ENCODE data around the gene GNAT1. TPM values are rescaled to one million over a fixed set of nuclear protein-coding genes. Genes with fewer than 3 reads are reported as not detected.

GNAT1 gene
- total RNA-seq, 1 donor from 2014 or later, result not detected

DNA sequence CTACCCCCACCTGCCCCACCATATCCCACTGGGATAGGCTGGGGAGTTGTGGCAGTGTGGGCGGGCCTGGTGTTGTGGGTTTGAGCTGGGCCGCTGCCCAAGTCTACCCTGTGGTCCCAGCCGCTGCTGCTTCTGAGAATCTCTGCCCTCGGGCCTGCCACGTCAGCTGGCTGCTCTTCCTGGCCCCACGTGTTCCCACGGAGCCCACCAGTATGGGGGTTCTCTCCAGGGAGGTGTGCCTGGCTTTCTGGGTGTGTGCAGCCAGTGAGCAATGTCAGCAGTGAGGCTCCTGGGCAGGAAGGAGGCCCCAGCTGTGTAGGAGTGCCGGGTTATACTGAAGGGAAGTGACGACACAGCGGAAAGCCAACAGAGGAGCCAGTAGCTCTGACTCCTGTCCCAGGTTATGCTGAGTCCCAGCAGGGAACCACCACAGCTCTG, 55.1 kb downstream of the GNAT1 start:
- intact Hi-C loops (cut with micrococcal nuclease), result loop anchor here (1.0 kb wide), 5 partner anchors 8 to 52 kb away; no protein-coding TSS in a partner anchor
- TF ChIP-seq, protein P1, sequence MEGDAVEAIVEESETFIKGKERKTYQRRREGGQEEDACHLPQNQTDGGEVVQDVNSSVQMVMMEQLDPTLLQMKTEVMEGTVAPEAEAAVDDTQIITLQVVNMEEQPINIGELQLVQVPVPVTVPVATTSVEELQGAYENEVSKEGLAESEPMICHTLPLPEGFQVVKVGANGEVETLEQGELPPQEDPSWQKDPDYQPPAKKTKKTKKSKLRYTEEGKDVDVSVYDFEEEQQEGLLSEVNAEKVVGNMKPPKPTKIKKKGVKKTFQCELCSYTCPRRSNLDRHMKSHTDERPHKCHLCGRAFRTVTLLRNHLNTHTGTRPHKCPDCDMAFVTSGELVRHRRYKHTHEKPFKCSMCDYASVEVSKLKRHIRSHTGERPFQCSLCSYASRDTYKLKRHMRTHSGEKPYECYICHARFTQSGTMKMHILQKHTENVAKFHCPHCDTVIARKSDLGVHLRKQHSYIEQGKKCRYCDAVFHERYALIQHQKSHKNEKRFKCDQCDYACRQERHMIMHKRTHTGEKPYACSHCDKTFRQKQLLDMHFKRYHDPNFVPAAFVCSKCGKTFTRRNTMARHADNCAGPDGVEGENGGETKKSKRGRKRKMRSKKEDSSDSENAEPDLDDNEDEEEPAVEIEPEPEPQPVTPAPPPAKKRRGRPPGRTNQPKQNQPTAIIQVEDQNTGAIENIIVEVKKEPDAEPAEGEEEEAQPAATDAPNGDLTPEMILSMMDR (IDR thresholded peaks at IDR 0.05), result no peak
- ATAC-seq (ENCODE audit: low read depth) (peak; percentile 35), DNase-seq (no peak)
- ChIA-PET CTCF (interaction anchor here (0.5 to 5.2 kb wide), 13 partner anchors 9 to 458 kb away, joined by 3 to 104 read pairs (median 4); partner anchors contain the start of gene GNAI2), POLR2A (interaction anchor here (0.6 to 4.6 kb wide), 7 partner anchors 10 to 52 kb away, joined by 3 to 49 read pairs (median 4); partner anchors contain the start of gene GNAI2)
- peaks cover 26% of the 10 kb centered on the region for H3K36me3 Mint-ChIP-seq (ENCODE audit: low read depth)
- H3K4me1 Mint-ChIP-seq, result peaks cover 88% of the 10 kb centered on the region
- H3K27me3 Mint-ChIP-seq, result no peaks in the 10 kb centered on the region
- H3K4me3 Mint-ChIP-seq, result peak overlapping the region; percentile 75
- H3K27ac Mint-ChIP-seq, result peak overlapping the region; percentile 94
- H3K9me3 Mint-ChIP-seq, result no peaks in the 10 kb centered on the region

Other genes with a start within 250 kb of the GNAT1 start
- gene RBM5, start 102.7 kb upstream of the GNAT1 start, total RNA-seq, result 261 and 316 TPM in 2 replicates
- 0.34 TPM in 1 of 2 replicates, not detected in the other for gene SEMA3F, start 36.3 kb upstream of the GNAT1 start, total RNA-seq
- gene SLC38A3, start 13.7 kb downstream of the GNAT1 start, total RNA-seq, result not detected in 2 replicates
- 281 and 295 TPM in 2 replicates for gene GNAI2, start 44.6 kb downstream of the GNAT1 start, total RNA-seq
- gene SEMA3B, start 77.5 kb downstream of the GNAT1 start, total RNA-seq, result 0.15 TPM in 1 of 2 replicates, not detected in the other
- gene LSMEM2, start 87.5 kb downstream of the GNAT1 start, total RNA-seq, result not detected in 2 replicates
- 92.2 and 105 TPM in 2 replicates for gene IFRD2, start 100.8 kb downstream of the GNAT1 start, total RNA-seq
- gene HYAL3, start 107.8 kb downstream of the GNAT1 start, total RNA-seq, result 2.0 and 2.5 TPM in 2 replicates
- gene NAA80, start 107.8 kb downstream of the GNAT1 start, total RNA-seq, result 23.9 and 24.8 TPM in 2 replicates
- 0.47 and 0.73 TPM in 2 replicates for gene HYAL1, start 112.0 kb downstream of the GNAT1 start, total RNA-seq
- 4.2 and 4.4 TPM in 2 replicates for gene HYAL2, start 131.1 kb downstream of the GNAT1 start, total RNA-seq
- 32.2 and 33.4 TPM in 2 replicates for gene TUSC2, start 136.6 kb downstream of the GNAT1 start, total RNA-seq
- gene RASSF1, start 149.2 kb downstream of the GNAT1 start, total RNA-seq, result 34.0 and 38.0 TPM in 2 replicates
- 0.61 and 0.64 TPM in 2 replicates for gene ZMYND10, start 154.1 kb downstream of the GNAT1 start, total RNA-seq
- 23.6 and 26.4 TPM in 2 replicates for gene NPRL2, start 159.2 kb downstream of the GNAT1 start, total RNA-seq
- gene CYB561D2, start 159.3 kb downstream of the GNAT1 start, total RNA-seq, result 22.9 and 26.0 TPM in 2 replicates
- gene TMEM115, start 167.9 kb downstream of the GNAT1 start, total RNA-seq, result 18.7 and 19.6 TPM in 2 replicates

Measured in activated B cell treated with CpG ODN at 0.5 μM for 24 hours (primary cell).